Measurements from ENCODE around the gene CLDN16.

The CLDN16 gene

DNA sequence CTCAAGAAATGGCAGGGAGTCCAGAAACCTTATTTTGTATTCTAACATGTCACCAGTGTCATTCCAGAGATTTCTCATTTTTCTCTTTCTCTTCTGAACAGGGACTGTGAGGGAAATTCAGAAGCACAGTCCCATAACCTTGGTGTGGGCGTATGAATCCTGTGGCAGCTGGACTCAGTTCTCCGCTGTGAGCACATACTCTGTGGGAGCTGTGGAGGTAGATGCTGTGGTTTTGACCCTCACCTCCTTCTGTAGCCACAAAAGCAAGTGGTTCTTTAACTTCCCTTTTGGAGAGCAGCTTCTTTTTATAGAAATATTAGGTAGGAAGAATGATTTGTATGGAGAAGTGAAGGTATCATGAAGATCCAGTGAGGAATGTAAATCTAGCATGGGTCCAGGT is 48.4 kb downstream of the CLDN16 start:
- DNase-seq (ENCODE audit: insufficient read length, low spot score) (no peak), FAIRE-seq (no peak)
- TF ChIP-seq POLR2A (IDR thresholded peaks at IDR 0.05; ENCODE audit: low read depth, low read length): no peak

DNA sequence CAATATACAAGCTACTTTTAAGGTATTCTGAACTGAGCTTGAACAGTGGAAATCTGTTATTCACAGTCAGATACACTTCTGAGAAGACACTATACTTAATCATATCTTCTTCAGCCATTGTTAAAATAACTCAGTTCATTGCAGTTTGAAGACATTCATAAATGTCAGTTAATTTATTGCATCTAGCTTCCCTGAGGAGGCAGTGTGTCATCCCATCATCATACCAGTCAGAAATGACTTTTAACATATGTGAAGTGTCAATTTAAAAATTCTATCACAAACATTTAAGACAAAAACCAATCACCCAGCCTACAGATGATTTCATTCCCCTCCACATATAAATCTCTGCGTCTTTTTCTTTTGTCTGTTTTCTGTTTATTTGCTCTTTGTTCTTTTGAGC is 54.3 kb downstream of the CLDN16 start:
- DNase-seq (ENCODE audit: insufficient read length, low spot score) (no peak), FAIRE-seq (peak; percentile 85)
- no peak for TF ChIP-seq POLR2A (IDR thresholded peaks at IDR 0.05; ENCODE audit: low read depth, low read length)

DNA sequence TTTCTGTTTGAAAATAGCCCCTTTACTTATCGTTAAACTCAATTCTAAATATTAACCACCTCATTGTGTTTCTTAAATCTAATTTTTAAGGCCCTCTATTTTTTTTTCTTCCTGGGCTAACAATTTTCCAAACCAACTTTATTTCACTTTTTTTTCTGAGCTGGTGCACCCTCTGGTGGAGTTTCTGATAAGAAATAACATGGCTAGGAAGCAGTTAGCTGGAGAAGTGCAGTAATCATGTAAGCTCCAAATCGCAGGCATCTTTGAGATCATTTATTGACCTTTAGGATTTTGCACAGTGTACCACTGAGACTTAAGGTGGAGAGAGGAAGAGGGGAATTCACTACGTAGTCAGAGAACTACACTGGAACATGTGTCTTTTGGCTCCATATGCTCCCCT is 55.3 kb downstream of the CLDN16 start:
- TF ChIP-seq POLR2A (IDR thresholded peaks at IDR 0.05; ENCODE audit: low read depth, low read length): no peak
- peak; percentile 5 for DNase-seq (ENCODE audit: insufficient read length, low spot score)
- peak; percentile 93 for FAIRE-seq

DNA sequence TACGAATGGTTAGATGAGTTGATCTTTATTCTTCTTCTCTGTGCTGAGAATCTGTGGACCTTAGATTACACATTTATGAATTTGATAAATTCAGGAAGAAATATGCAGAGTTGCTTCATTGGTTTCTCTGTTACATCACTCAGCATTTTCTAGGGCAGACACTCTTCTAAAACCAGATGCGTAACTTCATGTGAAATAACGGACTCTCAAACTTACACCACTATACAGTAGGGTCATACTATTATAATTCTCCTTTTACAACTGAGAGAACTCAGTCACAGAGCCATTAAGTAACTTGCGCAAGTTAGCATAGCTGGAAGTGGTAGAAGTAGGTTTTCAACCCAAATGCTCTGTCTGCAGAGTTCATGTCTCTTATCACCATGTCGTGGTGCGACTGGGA is 56.0 kb downstream of the CLDN16 start:
- FAIRE-seq (peak; percentile 78), DNase-seq (ENCODE audit: insufficient read length, low spot score) (no peak)
- TF ChIP-seq POLR2A (IDR thresholded peaks at IDR 0.05; ENCODE audit: low read depth, low read length): no peak

- DNase-seq (ENCODE audit: insufficient read length, low spot score) (no peak), FAIRE-seq (peak; percentile 69)
- TF ChIP-seq POLR2A (IDR thresholded peaks at IDR 0.05; ENCODE audit: low read depth, low read length): no peak
Measured at GRCh38 chr3:190444576-190445145, 56.7 kb downstream of the CLDN16 start.

DNA sequence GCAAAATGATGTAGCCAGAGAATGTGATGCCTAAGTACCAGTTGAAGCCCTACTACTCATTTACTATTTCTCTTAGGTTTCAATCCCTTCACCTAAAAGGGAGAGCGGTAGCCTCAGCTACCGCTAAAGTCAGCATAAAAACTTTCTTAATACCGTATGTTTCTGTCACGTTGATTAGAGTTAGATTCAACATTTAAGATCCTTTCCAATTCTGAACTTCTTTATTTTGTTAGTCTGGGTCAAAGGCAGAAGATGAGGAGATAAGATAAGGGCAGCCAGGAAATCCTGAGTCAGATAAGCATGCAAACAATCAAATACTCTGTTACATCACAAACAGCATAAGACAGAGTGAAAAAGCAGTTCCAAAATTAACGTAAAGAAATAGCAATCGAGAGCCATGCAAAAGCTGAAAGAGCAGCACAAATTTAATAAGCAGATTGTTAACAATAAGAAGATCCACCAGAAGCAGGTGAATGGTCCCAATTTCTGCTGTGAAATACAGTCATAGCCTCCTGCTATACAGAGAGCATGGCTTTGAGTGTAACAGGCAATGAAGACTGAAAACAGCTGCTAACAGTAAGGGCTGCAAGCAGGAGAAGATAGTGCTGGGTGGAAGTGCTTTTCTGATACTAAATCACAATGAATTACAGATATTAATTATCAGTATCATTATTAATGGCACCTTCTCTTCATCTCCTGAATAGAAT is 58.8 kb downstream of the CLDN16 start:
- DNase-seq (ENCODE audit: insufficient read length, low spot score): no peak
- no peak for TF ChIP-seq POLR2A (IDR thresholded peaks at IDR 0.05; ENCODE audit: low read depth, low read length)
- FAIRE-seq: peak; percentile 64

DNA sequence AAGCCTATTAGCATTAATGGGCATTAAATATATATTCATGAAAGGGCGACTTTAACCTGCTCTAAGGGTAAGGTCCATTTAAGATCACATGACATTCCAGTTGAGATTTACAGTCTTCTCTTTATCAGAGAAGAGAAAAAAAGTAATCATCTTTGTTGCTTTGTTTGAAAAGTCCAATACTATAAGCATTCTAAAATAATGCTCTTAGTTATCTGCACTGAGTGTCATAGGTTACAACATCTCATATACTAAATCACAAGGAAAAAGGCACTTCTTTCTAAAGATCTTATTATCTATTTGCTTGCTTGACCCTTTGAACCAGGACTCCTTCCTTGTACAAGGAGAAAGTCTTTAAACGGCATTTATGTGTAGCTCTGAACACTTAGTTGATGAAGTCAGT is 60.3 kb downstream of the CLDN16 start:
- no peak for DNase-seq (ENCODE audit: insufficient read length, low spot score)
- no peak for TF ChIP-seq POLR2A (IDR thresholded peaks at IDR 0.05; ENCODE audit: low read depth, low read length)
- peak; percentile 27 for FAIRE-seq

GRCh38 chr3:190449801-190450200 is 61.8 kb downstream of the CLDN16 start, which contains the start of gene TMEM207:
TMEM207 (minus strand) TSS chr3:190449901; CDS start chr3:190449809, 92 bp downstream.
- DNase-seq (ENCODE audit: insufficient read length, low spot score) (no peak), FAIRE-seq (peak; percentile 11)
- TF ChIP-seq POLR2A (IDR thresholded peaks at IDR 0.05; ENCODE audit: low read depth, low read length): no peak

DNA sequence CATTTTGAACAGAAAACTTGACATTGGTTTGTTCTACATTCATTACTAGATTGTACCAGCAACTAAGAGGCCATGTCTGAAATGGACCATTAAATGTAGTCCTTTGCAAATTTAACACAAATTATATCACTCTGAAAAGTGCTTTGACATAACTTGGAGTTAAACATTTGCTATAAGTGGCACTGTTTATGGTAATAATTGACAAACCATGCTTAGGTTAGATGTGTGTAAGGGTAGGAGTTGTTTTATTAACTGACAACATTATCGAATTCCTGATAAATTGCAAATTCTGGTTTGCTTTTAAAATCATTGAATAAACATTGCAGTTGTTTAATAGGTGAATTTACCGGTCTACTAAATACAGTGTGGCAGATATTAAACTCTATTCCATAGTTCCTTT is 67.9 kb downstream of the CLDN16 start:
- FAIRE-seq (no peak), DNase-seq (ENCODE audit: insufficient read length, low spot score) (no peak)
- TF ChIP-seq POLR2A (IDR thresholded peaks at IDR 0.05; ENCODE audit: low read depth, low read length): no peak

DNA sequence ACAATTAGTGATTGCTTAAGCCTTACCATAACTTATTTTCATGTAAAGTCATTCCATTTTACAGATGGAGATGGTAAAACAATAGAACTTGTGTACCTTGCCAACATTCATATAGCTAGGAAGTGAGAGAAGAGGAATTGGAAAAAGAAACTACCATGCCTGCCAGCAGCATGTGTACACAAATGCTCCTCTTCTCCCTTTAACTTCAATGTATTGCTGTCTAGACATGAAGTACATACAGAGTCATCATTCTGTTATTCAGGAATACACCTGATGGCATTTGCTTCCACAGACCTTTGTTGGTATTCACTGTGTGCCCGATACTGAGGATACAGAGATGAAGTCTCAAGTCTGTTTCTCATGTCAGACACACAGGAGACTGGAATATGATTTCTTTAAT is 68.8 kb downstream of the CLDN16 start:
- no peak for TF ChIP-seq POLR2A (IDR thresholded peaks at IDR 0.05; ENCODE audit: low read depth, low read length)
- FAIRE-seq (peak; percentile 43), DNase-seq (ENCODE audit: insufficient read length, low spot score) (no peak)

DNA sequence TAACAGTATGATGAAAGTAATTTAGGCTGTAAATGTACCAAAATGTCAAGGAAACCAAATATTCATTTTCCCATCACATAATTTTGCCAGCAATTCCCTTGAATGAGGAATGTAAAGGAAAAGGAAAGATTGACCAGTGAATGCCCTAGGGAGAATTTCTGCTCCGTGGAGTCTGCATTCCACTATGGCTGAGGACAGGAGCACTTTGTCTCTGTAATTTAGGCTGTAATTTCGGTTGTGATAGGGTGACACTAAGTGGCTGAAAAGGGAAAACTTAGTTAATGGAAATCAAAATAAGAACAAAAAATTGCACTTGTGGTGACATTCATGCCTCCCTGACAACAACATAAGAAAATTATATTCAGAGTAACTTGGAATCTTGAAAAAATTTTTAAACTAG is 70.1 kb downstream of the CLDN16 start:
- TF ChIP-seq POLR2A (IDR thresholded peaks at IDR 0.05; ENCODE audit: low read depth, low read length): no peak
- peak; percentile 20 for FAIRE-seq

More for the DNA sequence above, 70.1 kb downstream of the CLDN16 start:
- no peak for DNase-seq (ENCODE audit: insufficient read length, low spot score)

Data from H54 (cell line).